H9 (cell line): ENCODE measurements around the gene ITLN1. TPM values are rescaled to one million over a fixed set of nuclear protein-coding genes. Genes with fewer than 3 reads are reported as not detected.

Experiments used
- DNase-seq: peaks from one replicate; pipeline ENCODE4 v3.0.0-alpha.2; 2017
- H2AFZ ChIP-seq: one replicate; pipeline ENCODE4 v1.6.1; 2013; ENCODE audit warnings: mild to moderate bottlenecking, low read length, control low read depth, moderate library complexity
- H2AK5ac ChIP-seq: 2 replicates; pipeline ENCODE4 v1.6.1; 2013; ENCODE audit warnings: low read length, control low read depth, mixed read lengths; ENCODE audit not compliant: insufficient read length
- H2BK120ac ChIP-seq: one replicate; pipeline ENCODE4 v1.6.1; 2013; ENCODE audit warnings: low read depth, mild to moderate bottlenecking, low read length, control low read depth, inconsistent platforms; ENCODE audit not compliant: poor library complexity, severe bottlenecking
- H2BK12ac ChIP-seq: 2 replicates; pipeline ENCODE4 v1.6.1; 2013; ENCODE audit warnings: low read length, control low read depth, mixed read lengths, low read depth; ENCODE audit not compliant: insufficient read length
- H2BK15ac ChIP-seq: 2 replicates; pipeline ENCODE4 v1.6.1; 2013; ENCODE audit warnings: low read depth, low read length, control low read depth
- H2BK20ac ChIP-seq: one replicate; pipeline ENCODE4 v1.6.1; 2013; ENCODE audit warnings: low read depth, mild to moderate bottlenecking, low read length, control low read depth, inconsistent platforms; ENCODE audit not compliant: poor library complexity, severe bottlenecking
- H2BK5ac ChIP-seq: 2 replicates; pipeline ENCODE4 v1.6.1; 2013; ENCODE audit warnings: low read length, control low read depth, mixed read lengths; ENCODE audit not compliant: insufficient read length
- H3K14ac ChIP-seq: 2 replicates; pipeline ENCODE4 v1.6.1; 2013; ENCODE audit warnings: low read length, control low read depth; ENCODE audit not compliant: insufficient read depth
- H3K18ac ChIP-seq: 2 replicates; pipeline ENCODE4 v1.6.1; 2013; ENCODE audit warnings: low read depth, mild to moderate bottlenecking, mixed read lengths, low read length, control low read depth; ENCODE audit not compliant: insufficient read length
- H3K23ac ChIP-seq: 2 replicates; pipeline ENCODE4 v1.6.1; 2013; ENCODE audit warnings: low read length, control low read depth, mixed read lengths, low read depth; ENCODE audit not compliant: insufficient read length
- H3K23me2 ChIP-seq: 2 replicates; pipeline ENCODE4 v1.6.1; 2013; ENCODE audit warnings: low read depth, mild to moderate bottlenecking, mixed read lengths, low read length, control low read depth; ENCODE audit not compliant: insufficient read length, poor library complexity, severe bottlenecking
- H3K27ac ChIP-seq: 2 replicates; pipeline ENCODE4 v1.5.1; 2013; ENCODE audit warnings: low read length, control low read depth, mixed read lengths, low read depth; ENCODE audit not compliant: insufficient read length
- H3K27me3 ChIP-seq: 2 replicates; pipeline ENCODE4 v1.6.1; 2013; ENCODE audit warnings: low read length, control low read depth, inconsistent platforms; ENCODE audit not compliant: insufficient read depth
- H3K4ac ChIP-seq: 2 replicates; pipeline ENCODE4 v1.6.1; 2013; ENCODE audit warnings: low read depth, mild to moderate bottlenecking, control low read depth, inconsistent platforms, low read length, moderate library complexity
- H3K4me1 ChIP-seq: 2 replicates; pipeline ENCODE4 v1.6.1; 2013; ENCODE audit warnings: low read length, control low read depth, inconsistent platforms; ENCODE audit not compliant: insufficient read depth
- H3K4me2 ChIP-seq: 2 replicates; pipeline ENCODE4 v1.6.1; 2013; ENCODE audit warnings: low read length, control low read depth, mixed read lengths; ENCODE audit not compliant: insufficient read length, insufficient read depth
- H3K56ac ChIP-seq: 2 replicates; pipeline ENCODE4 v1.6.1; 2013; ENCODE audit warnings: low read depth, mild to moderate bottlenecking, mixed read lengths, low read length, control low read depth; ENCODE audit not compliant: insufficient read length
- H3K79me1 ChIP-seq: 2 replicates; pipeline ENCODE4 v1.6.1; 2013; ENCODE audit warnings: low read depth, mild to moderate bottlenecking, moderate library complexity, low read length, control low read depth, inconsistent platforms; ENCODE audit not compliant: insufficient read depth, poor library complexity, severe bottlenecking
- H3K79me2 ChIP-seq: 2 replicates; pipeline ENCODE4 v1.6.1; 2013; ENCODE audit warnings: low read length, control low read depth, inconsistent platforms; ENCODE audit not compliant: insufficient read depth
- H3K9ac ChIP-seq: 2 replicates; pipeline ENCODE4 v1.6.1; 2013; ENCODE audit warnings: low read length, control low read depth, mixed read lengths; ENCODE audit not compliant: insufficient read length; ENCODE audit errors: extremely low read depth
- H3K9me3 ChIP-seq: one replicate; pipeline ENCODE4 v1.6.1; 2013; ENCODE audit warnings: low read depth, low read length, inconsistent platforms; ENCODE audit not compliant: control insufficient read depth
- H3T11ph ChIP-seq: one replicate; pipeline ENCODE4 v1.6.1; 2013; ENCODE audit warnings: mild to moderate bottlenecking, low read length, control low read depth, inconsistent platforms
- H4K20me1 ChIP-seq: one replicate; pipeline ENCODE4 v1.6.1; 2013; ENCODE audit not compliant: control insufficient read depth, insufficient read length, insufficient read depth
- H4K5ac ChIP-seq: 2 replicates; pipeline ENCODE4 v1.6.1; 2013; ENCODE audit warnings: low read depth, mild to moderate bottlenecking, mixed read lengths, low read length, control low read depth; ENCODE audit not compliant: insufficient read length
- H4K8ac ChIP-seq: replicated peaks from 2 replicates; pipeline ENCODE4 v1.6.1; 2013; ENCODE audit warnings: low read length, control low read depth, mixed read lengths, low read depth; ENCODE audit not compliant: insufficient read length
- H4K91ac ChIP-seq: 2 replicates; pipeline ENCODE4 v1.6.1; 2013; ENCODE audit warnings: low read depth, mild to moderate bottlenecking, moderate library complexity, mixed read lengths, low read length, control low read depth; ENCODE audit not compliant: insufficient read length
- H3K27ac Mint-ChIP-seq, 3 experiments: 2 replicates in 2 of 3; 3 replicates in 1 of 3; pipeline ENCODE4 v1.8.0; 2020 to 2021; ENCODE audit warnings: mixed read lengths in 3 of 3, mild to moderate bottlenecking in 1 of 3, moderate library complexity in 1 of 3
- H3K27me3 Mint-ChIP-seq: 2 replicates; pipeline ENCODE4 v1.8.0; 2021; ENCODE audit warnings: low read depth, mild to moderate bottlenecking, moderate library complexity, mixed read lengths
- H3K36me3 Mint-ChIP-seq, 3 experiments: 2 replicates in 2 of 3; 3 replicates in 1 of 3; pipeline ENCODE4 v1.8.0; 2020 to 2021; ENCODE audit warnings: low read depth in 3 of 3, mixed read lengths in 3 of 3; ENCODE audit not compliant: insufficient read depth in 1 of 3
- H3K4me1 Mint-ChIP-seq, 2 experiments: 2 replicates each; pipeline ENCODE4 v1.8.0; 2020; ENCODE audit warnings: mixed read lengths in 2 of 2
- H3K4me3 Mint-ChIP-seq, 2 experiments: 2 replicates in 1 of 2; 3 replicates in 1 of 2; pipeline ENCODE4 v1.8.0; 2020 to 2021; ENCODE audit warnings: mild to moderate bottlenecking in 2 of 2, mixed read lengths in 2 of 2, moderate library complexity in 1 of 2
- H3K9me3 Mint-ChIP-seq, 2 experiments: 2 replicates in 1 of 2; 3 replicates in 1 of 2; pipeline ENCODE4 v1.8.0; 2020; ENCODE audit warnings: mild to moderate bottlenecking in 2 of 2, mixed read lengths in 2 of 2, moderate library complexity in 1 of 2
- WGBS: extraction: QIAGEN DNeasy Blood & Tissue Kit; methylation state at CpG from one replicate; pipeline ENCODE4 v1.1.7; 2013; ENCODE audit warnings: missing lambda C conversion rate, low lambda C conversion rate, mixed read lengths; ENCODE audit not compliant: insufficient read length; ENCODE audit errors: extremely low coverage; 5-methylcytosine and 5-hydroxymethylcytosine counted together
- total RNA-seq: library from RNA; stranded (reverse); gene quantifications from 2 replicates; pipeline ENCODE4 v1.2.1, GENCODE V29; 2021
- TF ChIP-seq, protein P1 (sequence below): fragments of 200-600 bp; sonication (generic); conservative IDR thresholded peaks from 3 replicates; pipeline ENCODE4 v1.8.0; 2021; ENCODE audit warnings: antibody characterized with exemption, mild to moderate bottlenecking

Gene ITLN1
- total RNA-seq, 1 experiment from 2014 or later, result not detected

DNA sequence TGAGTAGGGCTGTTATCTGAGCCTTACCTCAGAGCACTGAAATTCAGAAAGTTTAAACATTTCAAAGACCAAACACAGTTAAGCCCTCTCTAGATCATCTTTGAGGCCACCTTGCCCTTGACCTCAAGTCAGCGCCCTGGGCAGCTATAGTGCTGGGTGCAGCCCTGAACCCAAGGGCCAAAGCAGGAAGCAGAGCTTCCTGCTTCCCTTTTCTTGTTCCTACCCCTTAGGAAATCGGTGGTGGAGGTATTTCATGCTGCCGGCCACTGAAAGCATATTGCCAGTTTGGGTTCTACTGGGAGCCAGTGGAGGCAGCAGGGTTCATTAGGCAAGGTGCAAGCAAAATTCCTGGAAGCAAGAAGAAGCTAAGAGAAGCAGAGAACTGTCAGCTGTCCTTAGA lies 48.4 kb downstream of the ITLN1 start:
- Mint-ChIP-seq H3K27me3 (no peaks in the 10 kb centered on the region), H3K27ac (no peak overlapping the region), H3K36me3 (no peaks in the 10 kb centered on the region), H3K9me3 (no peaks in the 10 kb centered on the region), H3K4me1 (peaks cover 19% of the 10 kb centered on the region in 2 experiments), H3K4me3 (no peak overlapping the region)
- H3K4ac ChIP-seq, result no peak overlapping the region
- H4K20me1 ChIP-seq, result no peaks in the 10 kb centered on the region
- H3K9me3 ChIP-seq, result no peaks in the 10 kb centered on the region
- no peak overlapping the region for H3K4me2 ChIP-seq
- no peak overlapping the region for H4K5ac ChIP-seq
- H3K23me2 ChIP-seq, result no peaks in the 10 kb centered on the region
- H2BK15ac ChIP-seq, result no peak overlapping the region
- H2BK120ac ChIP-seq, result no peak overlapping the region
- no peak overlapping the region for H3K56ac ChIP-seq
- no peak overlapping the region for H3K27ac ChIP-seq
- H2BK12ac ChIP-seq, result no peak overlapping the region
- H3K23ac ChIP-seq, result no peak overlapping the region
- H3T11ph ChIP-seq, result no peak overlapping the region
- H3K79me2 ChIP-seq, result no peaks in the 10 kb centered on the region
- H2AK5ac ChIP-seq, result no peak overlapping the region
- H3K18ac ChIP-seq, result no peak overlapping the region
- no peak overlapping the region for H4K91ac ChIP-seq
- no CpG with 5 or more reads among the region's 3 CpGs for WGBS
- H3K27me3 ChIP-seq, result no peaks in the 10 kb centered on the region
- H2AFZ ChIP-seq, result no peak overlapping the region
- H3K14ac ChIP-seq, result no peak overlapping the region
- H2BK20ac ChIP-seq, result no peak overlapping the region
- no peak for DNase-seq
- no peak overlapping the region for H3K9ac ChIP-seq
- no peaks in the 10 kb centered on the region for H3K79me1 ChIP-seq
- no peaks in the 10 kb centered on the region for H3K4me1 ChIP-seq
- TF ChIP-seq, protein P1, sequence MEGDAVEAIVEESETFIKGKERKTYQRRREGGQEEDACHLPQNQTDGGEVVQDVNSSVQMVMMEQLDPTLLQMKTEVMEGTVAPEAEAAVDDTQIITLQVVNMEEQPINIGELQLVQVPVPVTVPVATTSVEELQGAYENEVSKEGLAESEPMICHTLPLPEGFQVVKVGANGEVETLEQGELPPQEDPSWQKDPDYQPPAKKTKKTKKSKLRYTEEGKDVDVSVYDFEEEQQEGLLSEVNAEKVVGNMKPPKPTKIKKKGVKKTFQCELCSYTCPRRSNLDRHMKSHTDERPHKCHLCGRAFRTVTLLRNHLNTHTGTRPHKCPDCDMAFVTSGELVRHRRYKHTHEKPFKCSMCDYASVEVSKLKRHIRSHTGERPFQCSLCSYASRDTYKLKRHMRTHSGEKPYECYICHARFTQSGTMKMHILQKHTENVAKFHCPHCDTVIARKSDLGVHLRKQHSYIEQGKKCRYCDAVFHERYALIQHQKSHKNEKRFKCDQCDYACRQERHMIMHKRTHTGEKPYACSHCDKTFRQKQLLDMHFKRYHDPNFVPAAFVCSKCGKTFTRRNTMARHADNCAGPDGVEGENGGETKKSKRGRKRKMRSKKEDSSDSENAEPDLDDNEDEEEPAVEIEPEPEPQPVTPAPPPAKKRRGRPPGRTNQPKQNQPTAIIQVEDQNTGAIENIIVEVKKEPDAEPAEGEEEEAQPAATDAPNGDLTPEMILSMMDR, result no peak
- H2BK5ac ChIP-seq, result no peak overlapping the region
- no peak overlapping the region for H4K8ac ChIP-seq
